IPS DF 4.7 (cell line): ENCODE results near the gene MCMBP.

Source experiments
- DNase-seq: peaks from one replicate; pipeline ENCODE4 v3.0.0-alpha.2; 2013; ENCODE audit warnings: low spot score; ENCODE audit errors: extremely low read depth

Gene MCMBP

DNA sequence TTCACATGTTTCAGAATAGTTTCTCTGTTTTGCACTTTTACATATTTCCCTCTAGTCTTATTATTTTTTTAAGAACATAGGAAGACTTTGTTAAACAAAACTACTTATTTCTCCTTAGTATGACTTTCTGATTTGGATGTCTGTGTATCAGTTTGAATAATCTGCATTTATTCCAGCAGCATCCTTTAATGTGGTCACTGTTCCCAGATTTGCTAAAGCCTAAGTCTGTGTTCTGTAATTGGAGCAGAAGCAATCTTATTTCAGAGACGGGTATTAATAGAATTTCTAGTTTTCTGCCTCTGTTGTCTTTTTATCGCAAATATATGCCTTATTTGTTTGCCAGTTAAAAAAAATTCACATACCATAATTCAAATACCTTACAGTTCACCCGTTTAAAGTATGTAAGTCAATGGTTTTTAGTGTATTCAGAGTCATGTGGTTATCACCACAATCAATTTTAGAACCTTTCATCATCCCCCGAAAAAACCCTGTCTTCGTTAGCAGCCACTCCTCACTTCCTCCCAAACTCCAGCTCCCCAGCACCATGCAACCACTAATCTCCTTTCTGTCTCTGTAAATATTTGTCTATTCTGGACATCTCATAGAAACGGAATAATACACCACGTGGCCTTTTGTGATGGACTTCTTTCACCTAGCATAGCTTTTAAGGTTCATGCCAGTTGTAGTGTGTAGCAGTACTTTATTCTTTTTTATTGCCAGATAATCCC lies 88.1 kb downstream of the MCMBP start:
- no peak for DNase-seq

GRCh38 chr10:119783665-119784027 lies 89.0 kb downstream of the MCMBP start:
- no peak for DNase-seq

DNA sequence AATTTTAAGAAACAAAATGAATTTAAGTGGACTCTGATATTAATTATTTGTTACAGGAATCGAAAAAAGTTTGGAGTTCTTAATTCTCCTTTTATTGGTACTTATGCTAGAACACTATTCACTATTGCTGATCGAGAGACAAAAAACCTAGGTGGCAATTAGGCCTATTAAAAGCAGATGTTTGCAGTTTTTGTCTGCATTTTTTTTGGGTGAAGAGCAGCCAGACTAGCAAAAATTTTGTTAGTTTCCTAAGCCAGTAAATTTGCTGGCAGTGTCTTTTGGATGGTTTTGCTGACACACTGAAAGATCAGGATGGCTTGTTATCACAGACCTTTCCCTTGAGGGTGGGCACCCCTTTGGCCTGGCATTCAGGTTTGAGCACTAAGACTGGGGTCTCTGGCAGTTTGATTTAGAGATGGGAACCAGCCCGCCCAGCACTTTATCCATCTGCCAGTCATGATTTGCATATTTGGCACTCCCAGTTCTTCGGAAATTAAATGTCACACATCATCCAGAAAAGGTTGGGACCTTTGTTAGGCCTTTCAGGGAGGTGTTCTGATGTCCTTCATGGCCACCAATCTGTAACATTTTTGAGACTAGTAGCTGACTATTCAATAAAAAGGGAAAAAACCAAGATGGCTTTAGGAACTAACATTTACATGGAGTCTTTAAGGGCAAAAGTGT lies 89.5 kb downstream of the MCMBP start:
- DNase-seq, result no peak

GRCh38 chr10:119781498-119781897 lies 91.1 kb downstream of the MCMBP start:
- no peak for DNase-seq

DNA sequence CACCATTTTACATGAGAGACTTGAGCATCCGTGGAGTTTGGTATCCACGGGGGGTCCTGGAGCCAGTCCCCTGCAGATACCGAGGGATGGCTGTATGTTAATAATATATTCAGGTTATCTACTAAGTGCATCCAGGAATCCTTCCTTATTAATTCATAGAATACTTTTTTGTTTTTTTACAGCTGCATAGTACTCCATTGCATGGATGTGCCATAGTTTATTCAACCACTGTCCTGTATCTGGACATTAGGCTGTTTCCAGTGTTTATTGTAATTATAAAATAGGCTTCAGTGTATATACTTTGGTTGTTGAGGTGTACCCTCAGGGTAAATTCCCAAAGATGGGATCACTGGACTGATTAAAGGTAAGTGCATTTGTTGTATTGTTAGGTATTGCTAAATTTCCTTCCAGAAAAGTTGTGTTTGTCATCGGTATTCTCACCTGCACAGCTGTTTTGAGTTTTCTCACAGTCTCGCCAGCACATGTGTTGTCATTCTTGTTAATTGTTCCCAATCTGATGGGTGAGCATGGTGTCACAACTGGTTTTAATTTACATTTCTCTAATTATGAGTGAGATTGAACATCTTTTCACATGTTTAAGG lies 91.7 kb downstream of the MCMBP start:
- DNase-seq, result no peak
